Right kidney (tissue), 9 donors: Measurements from ENCODE around the gene KLB.
"Not testable (repeated sequence)": the region's sequence is repeated elsewhere in the genome, so short reads cannot be mapped to it uniquely, and the experiment has no call there.

Experiments used
- DNase-seq: peaks from one replicate; pipeline ENCODE4 v3.0.0-alpha.2; 2016
- long read RNA-seq, 8 donors: transcript quantifications; one replicate each; lab custom pipeline, GENCODE V29; 2026

Gene KLB
- long read RNA-seq, donor 1, partial matches to known transcripts: 1,820 of 1,989 reads
- long read RNA-seq, donor 1, other reads (novel, unspliced or antisense): 169 of 1,989 reads
- long read RNA-seq, donor 2, partial matches to known transcripts: 1,176 of 1,227 reads
- long read RNA-seq, donor 2, other reads (novel, unspliced or antisense): 51 of 1,227 reads
- long read RNA-seq, donor 3, partial matches to known transcripts: 623 of 679 reads
- long read RNA-seq, donor 3, other reads (novel, unspliced or antisense): 56 of 679 reads
- long read RNA-seq, donor 4, partial matches to known transcripts: 957 of 1,017 reads
- long read RNA-seq, donor 4, other reads (novel, unspliced or antisense): 60 of 1,017 reads
- long read RNA-seq, donor 5: 0 reads
- long read RNA-seq, donor 6, partial matches to known transcripts: 844 of 888 reads
- long read RNA-seq, donor 6, other reads (novel, unspliced or antisense): 44 of 888 reads
- long read RNA-seq, donor 7, partial matches to known transcripts: 1,383 of 1,472 reads
- long read RNA-seq, donor 7, other reads (novel, unspliced or antisense): 89 of 1,472 reads
- long read RNA-seq, donor 8, partial matches to known transcripts: 843 of 914 reads
- long read RNA-seq, donor 8, other reads (novel, unspliced or antisense): 71 of 914 reads

DNA sequence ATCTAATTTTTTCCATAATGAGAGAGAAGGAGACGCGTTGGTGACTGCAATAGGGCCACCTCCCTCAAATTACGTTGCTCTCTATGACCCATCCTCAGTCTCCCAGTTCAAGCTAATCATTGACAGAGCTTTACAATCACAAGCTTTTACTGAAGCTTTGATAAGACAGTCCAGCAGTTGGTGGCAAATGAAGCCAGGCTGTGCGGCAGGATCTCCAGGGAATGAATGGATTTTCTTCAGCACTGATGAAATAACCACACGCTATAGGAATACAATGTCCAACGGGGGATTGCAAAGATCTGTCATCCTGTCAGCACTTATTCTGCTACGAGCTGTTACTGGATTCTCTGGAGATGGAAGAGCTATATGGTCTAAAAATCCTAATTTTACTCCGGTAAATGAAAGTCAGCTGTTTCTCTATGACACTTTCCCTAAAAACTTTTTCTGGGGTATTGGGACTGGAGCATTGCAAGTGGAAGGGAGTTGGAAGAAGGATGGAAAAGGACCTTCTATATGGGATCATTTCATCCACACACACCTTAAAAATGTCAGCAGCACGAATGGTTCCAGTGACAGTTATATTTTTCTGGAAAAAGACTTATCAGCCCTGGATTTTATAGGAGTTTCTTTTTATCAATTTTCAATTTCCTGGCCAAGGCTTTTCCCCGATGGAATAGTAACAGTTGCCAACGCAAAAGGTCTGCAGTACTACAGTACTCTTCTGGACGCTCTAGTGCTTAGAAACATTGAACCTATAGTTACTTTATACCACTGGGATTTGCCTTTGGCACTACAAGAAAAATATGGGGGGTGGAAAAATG is at the start of gene KLB:
Gene KLB, plus strand, starts transcription at position 168 of the 821 bp plus-strand sequence. Its CDS starts 20 bp downstream, at position 188.
- DNase-seq: no peak

DNA sequence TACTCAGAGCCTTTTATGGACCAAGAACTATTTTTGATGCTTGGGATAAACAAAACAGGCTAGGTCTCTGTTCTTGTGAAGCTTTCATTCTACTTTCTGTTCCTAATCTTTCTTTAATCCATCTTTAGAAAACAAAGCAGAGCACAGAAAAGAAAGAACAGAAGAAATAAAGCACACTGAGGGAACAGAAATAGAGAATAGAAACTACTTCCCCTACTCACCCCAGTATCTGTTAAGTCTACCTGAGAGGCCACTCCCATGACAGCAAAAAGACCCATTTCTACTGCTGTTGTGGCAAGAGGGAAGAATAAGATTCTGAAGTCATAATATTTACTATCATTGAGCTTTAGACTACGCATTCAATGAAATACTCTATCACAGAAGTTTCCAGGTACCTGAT is 49.7 kb upstream of the KLB start:
- DNase-seq: no peak

DNA sequence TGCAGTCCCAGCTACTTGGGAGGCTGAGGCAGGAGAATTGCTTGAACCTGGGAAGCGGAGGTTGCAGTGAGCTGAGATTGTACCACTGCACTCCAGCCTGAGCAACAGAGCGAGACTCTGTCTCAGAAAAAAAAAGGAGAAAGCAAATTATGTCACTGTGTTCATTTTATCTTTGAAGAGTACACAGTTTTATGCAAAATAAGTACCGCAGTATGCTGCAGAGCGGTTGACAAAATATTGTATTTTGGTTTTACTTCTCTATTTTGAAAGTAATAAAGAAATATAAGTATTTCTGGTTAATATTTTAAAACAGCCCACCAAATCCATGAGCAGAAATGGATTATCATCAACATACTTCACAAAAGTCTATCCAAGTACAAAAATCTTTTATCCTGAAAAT is 46.1 kb upstream of the KLB start:
- DNase-seq: not testable (repeated sequence)

DNA sequence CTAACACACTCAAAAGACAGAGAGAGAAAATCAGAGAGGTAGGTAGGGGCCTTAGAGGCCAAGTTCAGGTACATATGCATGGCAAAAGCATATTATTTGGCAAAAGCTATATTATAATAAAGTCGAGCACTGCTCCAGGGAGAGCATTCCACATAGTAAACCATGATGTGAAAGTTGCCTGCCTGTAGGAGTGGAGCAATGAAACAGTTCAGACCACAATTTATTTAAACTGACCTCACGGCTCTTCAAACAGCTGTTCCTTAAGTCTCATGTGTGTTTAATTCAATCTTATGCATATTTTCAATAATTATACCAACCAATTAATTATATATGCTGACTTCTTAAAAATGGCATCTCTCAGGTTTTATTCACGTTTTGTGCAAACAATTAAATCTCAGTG is 43.9 kb upstream of the KLB start:
- no peak for DNase-seq

DNA sequence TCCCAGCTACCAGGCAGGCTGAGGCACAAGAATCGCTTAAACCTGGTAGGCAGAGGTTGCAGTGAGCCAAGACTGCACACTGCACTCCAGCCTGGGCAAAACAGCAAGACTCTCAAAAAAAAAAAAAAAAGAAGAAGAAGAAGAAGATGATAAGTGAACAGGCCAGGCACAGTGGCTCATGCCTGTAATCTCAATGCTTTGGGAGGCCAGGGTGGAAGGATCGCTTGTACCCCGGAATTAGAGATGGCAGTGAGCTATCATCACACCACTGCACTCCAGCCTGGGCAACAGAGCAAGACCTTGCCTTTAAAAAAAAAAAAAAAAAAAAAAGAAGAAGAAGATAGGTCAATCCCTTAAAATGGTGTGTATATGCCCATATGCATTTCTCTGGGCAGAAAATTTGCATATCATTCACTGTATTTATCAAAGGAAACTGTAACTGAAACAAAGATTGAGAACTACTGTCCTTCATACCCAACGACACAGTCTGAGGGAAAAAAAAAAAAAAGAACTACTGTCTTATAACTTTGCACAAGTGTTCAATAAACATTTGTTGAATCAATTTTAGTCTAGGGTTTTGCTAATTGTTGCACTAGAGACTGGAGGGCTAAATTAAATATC is 42.8 kb upstream of the KLB start:
- DNase-seq: no peak

GRCh38 chr4:39365360-39365759 is 41.4 kb upstream of the KLB start:
- DNase-seq: no peak

DNA sequence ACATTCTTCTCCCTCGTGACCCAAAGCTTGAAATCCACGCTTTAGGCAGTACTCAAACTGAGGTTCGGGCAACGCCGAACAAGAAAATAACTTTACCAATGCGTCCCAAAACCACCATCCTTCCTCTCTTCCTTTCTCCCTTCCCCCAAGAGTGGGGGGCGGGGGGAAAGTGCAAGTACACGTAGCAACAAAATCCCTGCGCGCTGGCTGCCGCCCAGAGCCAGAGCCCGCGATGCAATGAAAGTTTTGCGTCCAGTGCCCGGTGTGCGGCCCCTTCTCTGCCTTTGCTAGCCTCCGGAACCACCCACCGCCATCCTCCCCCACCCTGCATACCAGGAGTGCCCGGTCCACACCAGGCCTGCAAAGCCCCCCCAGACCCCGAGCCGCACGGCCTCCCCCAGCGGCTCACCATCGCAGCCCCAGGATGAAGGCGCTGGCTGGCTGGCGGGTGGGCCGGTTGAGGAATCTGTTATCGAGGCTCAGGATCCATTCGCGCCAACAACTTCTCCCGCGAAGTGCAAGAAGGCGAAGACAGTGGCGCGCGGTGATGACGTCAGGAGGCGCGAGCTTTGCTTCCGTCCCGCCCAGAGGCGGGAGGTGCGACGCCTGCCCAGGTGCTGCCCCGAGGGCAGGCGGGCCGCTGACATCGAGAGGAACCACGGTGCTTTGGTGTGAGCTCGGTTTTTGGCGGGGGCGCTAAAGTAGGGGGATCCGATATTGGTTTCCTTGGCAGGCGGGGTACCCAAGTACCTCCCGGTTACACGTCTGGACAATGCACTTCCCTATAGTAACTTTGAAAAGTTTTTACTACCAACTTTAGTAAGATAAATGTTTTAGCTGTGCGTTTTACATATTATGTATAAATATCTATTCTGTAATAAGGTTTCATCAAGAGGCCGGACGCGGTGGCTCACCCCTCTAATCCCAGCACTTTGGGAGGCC is 40.6 kb upstream of the KLB start, which contains the start of gene RFC1:
Gene RFC1, minus strand, starts transcription at position 533 of the 942 bp plus-strand sequence. Its CDS starts 121 bp downstream, at position 412.
- DNase-seq: peak; percentile 93

DNA sequence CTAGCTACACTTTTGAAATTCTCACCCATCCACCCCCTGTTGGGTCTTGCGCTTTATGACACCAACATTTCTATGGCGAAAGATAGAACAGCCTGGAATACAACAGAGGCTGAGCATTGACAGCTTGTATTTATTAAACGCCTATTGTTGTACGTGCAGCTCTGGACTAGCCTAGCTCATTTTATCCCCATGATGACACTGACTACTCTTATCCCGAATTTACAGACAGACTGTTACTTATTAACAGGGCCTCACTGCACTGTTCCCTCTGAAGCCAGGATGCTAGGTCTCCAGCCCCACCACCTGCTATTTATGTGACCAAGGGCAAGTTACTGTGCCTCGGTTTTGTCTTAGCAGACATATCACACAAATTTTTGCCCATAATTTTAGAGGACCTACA is 39.6 kb upstream of the KLB start:
- no peak for DNase-seq

GRCh38 chr4:39369301-39369700 is 37.4 kb upstream of the KLB start:
- DNase-seq: no peak

DNA sequence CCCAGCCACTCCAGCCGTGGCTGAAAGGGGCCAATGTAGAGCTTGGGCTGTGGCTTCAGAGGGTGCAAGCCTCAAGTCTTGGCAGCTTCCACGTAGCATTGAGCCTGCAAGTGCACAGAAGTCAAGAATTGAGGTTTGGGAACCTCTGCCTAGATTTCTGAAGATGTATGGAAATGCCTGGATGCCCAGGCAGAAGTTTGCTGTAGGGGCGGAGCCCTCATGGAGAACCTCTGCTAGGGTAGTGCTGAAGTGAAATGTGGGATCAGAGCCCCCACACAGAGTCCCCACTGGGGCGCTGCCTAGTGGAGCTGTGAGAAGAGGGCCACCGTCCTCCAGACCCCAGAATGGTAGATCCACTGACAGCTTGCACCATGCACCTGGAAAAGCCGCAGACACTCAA is 35.5 kb upstream of the KLB start:
- not testable (repeated sequence) for DNase-seq

- no peak for DNase-seq
Measured at GRCh38 chr4:39375478-39375877, 31.3 kb upstream of the KLB start.

DNA sequence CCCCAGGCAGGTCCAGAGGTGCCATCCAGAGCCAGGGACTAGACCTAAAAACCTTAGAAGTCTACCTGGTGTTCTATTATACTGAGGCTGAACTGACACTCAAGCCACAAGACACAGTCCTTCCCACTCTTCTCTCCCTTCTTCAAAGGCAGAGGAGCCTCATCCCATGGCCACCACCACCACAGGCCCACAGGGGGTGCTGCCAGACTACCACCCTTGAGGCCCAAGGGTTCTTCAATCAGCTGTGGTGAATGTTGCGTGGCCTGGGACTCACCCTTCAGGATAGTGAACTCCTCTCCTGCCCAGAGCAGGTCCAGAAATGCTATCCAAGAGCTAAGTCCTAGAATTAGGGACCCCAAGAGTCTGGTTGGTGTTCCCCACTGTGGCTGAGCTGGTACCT is 23.0 kb upstream of the KLB start:
- no peak for DNase-seq

- DNase-seq: no peak
Measured at GRCh38 chr4:39384563-39384962, 22.2 kb upstream of the KLB start.

DNA sequence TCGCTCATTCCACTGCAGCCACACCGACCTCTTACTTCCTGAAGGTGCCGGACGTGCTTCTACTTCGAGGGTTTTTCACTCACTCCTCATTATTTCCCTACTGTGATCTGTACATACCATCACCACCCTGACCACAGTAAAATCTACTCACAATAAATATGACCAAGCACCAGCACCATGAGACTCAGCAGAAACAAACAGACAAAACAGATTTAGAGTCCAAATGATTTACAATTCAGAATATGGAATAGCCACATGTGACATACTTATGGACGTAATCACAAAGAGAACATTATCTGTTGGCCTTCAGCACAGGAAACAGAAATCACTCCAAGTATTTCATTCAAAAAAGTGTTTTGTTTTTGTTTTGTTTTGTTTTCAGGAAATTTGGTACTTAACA is 16.1 kb upstream of the KLB start:
- DNase-seq: no peak

DNA sequence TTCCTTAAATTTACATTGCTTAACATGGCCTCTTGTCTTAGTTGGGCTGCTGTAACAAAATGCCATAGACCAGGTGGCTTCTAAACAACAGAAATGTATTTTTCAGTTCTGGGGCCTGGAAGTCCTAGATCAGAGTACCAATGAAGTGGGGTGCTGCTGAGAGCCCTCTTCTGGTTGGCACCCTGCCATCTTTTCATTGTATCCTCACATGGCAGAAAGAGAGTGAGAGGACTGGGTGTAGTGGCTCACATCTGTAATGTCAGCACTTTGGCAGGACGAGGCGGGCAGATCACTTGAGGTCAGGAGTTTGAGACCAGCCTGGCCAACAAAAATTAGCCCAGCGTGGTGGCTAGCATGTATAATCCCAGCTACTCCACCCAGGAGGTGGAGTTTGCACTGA is 12.0 kb upstream of the KLB start:
- no peak for DNase-seq

DNA sequence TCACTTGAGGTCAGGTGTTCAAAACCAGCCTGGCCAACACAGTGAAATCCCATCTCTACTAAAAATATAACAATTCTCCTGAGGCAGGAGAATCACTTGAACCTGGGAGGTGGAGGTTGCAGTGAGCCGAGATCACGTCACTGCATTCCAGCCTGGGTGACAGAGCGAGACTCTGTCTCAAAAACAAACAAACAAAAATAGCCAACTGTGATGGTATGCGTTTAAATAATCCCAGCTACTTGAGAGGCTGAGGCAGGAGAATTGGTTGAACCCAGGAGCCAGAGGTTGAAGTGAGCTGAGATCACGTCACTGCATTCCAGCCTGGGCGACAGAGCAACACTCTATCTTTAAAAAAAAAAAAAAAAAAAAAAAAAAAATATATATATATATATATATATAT is 5.1 kb upstream of the KLB start:
- DNase-seq: not testable (repeated sequence)

DNA sequence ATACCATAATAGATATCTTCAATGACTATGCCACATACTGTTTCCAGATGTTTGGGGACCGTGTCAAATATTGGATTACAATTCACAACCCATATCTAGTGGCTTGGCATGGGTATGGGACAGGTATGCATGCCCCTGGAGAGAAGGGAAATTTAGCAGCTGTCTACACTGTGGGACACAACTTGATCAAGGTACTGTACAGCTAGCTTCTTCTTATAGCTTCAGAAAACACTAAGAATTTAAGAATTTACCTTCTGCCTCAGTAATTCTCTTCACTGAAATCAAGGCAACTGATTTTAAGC is 805 bp downstream of the KLB start:
- no peak for DNase-seq

- no peak for DNase-seq
Measured at GRCh38 chr4:39410415-39410814, 3.7 kb downstream of the KLB start.

DNA sequence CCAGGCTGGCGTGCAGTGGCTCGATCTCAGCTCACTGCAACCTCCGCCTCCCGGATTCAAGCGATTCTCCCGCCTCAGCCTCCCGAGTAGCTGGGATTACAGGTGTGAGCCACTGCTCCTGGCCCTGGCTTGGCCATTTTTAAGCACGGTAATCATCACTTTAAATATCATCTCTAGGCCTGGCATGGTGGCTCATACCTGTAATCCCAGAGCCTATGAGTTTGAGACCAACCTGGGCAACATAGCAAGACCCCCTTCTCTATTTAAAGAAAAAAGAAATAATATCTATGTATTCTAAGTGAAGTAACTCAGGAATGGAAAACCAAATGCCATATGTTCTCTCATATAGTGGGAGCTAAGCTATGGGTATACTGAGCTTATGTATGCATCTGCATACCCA is 4.8 kb downstream of the KLB start:
- not testable (repeated sequence) for DNase-seq

- no peak for DNase-seq
Measured at GRCh38 chr4:39415678-39416283, 9.1 kb downstream of the KLB start.

GRCh38 chr4:39422247-39422646 is 15.5 kb downstream of the KLB start:
- no peak for DNase-seq
